Central memory CD4-positive, alpha-beta T cell (primary cell): Measurements from ENCODE around the gene MAMLD1.

ENCODE experiments used
- DNase-seq: peaks from one replicate; pipeline ENCODE4 v3.0.0; 2022

The MAMLD1 gene

DNA sequence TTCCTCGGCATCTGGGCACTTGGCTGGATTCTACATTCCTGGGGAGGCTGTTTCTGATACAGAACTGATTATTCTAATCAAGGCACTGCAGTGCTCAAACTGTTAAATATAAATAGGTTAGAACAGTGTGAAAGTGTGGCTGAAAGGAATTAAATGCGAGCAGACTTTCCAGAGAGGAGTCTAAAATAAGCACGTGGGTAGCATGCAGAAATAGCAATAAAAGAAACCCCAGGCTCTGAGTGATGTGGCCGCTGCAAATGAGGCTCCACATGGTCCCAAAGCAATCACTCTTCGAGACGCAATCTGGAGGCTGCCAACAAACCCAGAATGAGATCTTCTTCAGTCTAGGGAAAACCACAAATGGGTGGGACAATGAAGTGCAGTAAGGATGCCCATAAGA lies 174.7 kb downstream of the MAMLD1 start:
- DNase-seq, result no peak

DNA sequence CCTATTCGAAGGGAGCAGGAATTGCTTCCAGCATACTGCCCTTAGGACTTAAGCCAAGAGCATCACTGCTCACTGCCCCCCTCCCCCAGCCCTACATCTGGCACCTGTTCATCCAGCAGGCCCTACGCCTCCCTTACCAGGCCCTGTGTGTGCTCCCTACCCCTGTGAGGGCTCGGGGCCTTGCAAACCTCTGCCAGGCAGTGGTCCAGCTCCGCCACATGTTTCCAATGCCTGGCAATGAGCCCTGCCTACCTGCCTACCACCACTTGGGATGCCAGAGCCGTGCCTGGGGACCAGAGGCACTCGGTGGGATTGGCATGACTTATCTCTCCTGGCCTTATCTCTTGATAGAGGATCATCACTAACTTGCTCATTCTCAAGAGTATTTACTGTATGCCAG lies 177.8 kb downstream of the MAMLD1 start:
- DNase-seq, result no peak

DNA sequence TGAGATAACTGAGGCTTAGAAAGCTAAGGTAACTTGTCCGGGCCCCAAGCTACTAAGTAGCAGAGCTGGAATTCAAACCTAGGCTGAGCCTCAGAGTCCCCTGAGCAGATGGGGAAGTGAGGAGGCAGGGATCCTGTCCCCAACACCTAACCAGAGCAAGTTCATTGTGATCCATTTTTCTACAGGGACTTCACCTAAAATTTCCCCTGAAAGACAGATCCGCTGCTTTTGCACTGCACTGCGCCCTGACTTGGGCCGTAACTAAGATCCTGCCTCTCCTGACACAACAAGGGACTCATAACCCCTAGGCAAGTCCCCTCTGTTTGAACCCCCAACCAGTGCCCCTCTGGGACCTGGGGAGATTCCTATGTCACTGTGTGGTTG lies 179.7 kb downstream of the MAMLD1 start:
- DNase-seq, result no peak

DNA sequence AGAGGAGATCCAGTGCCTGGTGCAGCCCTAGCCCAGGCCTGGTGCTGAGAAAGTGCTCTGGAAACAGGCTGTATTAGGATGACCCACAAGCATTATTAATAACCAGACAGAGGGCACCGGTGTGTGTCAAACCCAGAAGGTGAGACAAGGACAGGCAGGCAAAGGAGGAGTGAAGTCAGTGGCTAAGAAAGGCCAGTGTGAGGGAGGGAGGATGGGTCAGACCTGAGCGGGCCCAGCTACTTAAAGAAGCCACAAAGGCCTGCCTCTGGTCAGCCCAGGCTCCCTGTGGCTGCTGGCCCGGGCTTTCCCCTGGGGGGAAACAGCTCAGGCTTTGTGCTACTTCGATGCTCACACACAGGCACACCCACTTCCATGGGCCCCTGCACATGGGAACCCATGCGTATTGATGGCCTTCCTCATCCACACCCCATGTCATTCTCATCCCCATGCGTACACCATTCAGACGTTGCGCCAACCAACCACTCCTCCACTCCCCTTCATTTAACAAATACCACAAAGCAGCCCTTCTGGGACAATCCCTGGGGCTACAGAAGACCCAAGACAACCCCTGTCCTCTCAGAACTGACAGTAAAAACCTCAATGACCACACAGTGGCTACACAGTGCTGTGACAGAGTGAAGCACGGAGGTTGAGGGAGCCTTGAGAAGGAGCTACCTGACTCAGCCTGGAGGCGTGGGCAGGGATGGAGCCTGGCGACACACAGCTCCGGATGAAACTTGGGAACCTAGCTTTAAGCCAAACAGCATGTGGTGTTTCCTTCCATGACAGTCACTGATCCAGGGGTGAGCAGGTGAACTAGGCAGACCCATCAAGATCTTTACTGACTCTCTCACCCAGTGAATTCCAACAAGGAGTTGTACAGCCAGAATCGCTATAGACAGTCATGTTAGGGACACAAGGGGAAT lies 180.4 kb downstream of the MAMLD1 start:
- DNase-seq, result no peak

DNA sequence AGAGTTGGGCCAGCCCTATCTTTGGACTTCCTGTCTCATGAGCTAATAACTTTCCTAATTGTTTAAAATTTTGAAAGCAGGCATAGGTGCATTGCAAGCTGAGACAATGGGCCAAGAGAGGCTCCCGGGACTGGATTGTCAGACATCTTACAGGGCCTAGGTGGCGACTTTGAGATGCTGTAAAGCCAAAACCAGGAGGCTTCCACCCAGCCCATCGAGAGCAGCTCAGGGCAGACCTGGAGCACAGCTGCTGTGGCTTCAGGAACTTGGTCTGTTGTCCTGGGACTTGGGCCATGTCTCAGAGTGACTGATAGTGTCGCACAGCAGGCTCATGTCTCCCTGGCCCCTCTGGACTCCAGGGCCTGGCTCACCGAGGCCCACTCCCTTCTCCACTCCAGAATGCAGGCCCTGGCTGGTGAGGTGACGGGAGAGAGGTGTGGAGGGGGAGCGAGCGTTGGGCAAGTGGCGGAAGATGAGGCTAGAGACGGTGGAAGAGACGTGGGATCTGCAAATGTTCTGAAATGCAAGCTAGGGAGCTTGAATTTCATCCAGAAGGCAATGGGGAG lies 181.2 kb downstream of the MAMLD1 start:
- no peak for DNase-seq

DNA sequence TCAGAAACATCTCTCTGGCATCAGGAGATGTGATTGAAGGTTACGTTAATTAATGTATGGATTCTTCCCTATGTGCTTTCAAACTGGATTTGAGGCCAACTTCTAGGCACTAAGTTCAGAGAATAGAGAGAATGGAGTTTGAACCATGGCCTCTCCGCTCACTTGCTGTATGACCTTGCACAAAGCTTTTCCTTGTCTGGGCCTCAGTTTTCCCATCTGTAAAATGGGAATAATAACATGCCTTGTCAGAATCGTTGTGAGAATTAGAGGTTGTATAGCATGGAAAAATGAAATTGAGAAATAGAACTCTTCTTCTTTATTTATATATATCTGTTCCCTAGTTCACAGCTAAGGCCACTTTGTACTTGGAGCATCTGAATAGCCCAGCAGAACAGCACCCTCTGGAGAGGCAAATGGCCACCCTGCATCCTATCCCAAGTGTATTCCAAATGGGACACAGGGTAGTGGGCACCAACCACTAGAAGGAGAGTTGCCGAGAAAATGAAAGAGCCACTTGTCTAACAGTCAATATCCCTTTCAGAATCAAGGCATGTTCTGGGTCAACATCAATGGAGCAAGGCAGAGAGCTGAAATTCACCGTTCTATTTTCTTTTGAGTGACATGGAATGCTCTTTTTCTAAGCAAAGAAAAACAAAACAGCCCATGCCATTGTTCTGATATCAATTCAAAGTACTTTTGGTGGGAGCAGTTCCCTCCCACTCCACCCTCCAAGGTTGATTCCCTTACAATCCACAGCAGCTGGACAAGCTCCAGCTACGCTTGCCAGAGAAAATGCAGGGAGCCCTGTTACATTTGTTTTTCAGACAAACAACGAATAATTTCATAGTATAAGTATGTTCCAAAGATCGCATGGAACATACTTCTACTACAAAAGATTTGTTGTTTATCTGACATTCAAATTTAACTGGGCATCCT lies 182.0 kb downstream of the MAMLD1 start:
- DNase-seq, result no peak

DNA sequence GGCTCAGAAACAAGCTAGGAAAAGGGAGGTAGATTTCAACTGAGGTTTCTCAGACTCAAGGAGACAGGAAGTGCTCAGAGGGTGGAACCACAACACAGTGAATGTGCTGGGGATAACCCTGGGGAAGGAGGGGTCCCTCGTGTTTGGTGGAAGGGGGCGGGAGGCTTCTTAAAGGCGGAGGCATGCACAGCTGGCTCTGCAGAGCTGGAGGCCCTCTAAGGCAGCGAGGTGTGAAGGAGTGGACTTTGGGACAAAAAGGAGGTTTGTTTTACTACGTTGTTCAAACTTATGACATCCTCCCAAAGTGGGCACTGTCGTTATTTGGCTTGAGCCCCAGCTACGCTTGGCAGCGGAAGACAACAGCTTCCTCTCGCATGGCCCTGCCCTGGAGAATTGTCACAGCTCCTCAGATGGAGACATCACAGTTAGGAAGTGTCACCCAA lies 183.6 kb downstream of the MAMLD1 start:
- DNase-seq, result peak; percentile 67

DNA sequence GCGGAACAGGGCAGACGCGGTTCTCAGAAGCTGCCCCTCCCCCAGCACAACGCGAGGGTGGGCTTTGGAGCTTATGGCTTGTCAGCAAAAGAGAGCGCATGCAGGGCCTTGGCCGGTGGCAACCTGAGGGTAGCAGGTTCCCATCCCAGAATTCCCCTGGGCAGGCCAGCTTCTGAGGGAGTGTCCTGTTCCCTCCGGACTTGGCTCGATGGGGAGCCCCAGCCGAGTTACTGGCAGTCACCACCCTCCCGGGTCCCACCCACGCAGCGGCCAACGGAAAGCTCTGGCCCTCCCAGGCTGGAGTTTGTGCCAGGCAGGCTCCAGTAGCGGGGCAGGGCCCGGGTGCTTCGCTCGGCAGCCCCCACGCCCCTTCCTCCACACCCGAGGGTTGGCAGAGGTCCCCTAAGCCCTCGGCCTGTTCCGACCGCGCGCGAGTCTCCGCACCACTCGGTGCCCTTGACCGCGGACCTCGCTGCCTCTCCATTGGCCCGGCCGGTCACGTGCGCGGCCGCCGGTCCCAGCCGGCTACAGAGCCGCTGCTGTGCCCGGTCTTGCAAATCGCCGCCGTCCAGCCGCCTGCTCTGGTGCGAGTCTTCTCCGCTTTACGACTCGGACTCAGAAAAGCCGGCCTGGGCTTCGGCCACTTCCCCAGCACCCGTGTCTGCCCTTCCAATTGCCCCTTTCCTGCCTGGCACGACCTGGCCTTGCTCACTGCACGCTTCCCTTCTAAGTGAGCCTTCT lies 184.4 kb downstream of the MAMLD1 start:
- no peak for DNase-seq

DNA sequence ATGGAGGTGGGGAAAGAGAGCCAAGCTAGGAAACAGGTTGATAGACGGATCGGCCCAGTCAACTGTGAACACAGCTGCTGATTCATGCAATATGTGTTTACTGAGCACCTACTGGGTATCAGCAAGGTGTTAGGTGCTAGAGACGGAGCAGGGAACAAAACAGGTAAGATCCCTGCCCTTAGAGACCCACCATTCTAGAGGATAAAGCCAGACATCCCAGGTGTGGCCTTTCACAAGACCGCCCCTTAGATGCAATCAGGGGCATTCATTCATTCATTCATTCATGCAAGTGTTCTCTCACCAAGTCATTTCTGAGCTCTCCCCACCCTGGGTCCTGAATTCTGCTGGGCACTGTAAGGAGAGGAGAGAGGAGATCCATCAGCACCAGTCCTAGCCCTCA lies 185.1 kb downstream of the MAMLD1 start:
- no peak for DNase-seq

DNA sequence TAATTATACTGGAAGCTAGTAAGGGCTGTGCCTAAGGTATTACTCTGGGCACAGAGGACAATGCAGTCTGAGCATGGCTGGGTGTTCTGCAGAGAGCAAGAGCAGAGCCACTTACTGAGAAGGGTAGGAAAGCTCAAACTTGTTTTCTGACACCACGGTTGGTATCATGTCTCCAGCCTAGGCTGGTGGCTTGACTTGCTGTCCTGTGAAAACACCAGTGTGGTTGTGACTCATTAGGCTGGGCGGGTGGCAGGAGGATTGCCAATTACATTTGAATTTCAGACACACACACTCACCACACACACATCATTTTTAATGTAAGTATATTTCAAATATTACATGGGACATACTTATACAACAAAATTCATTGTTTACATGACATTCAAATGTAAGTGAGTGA lies 185.6 kb downstream of the MAMLD1 start:
- DNase-seq, result no peak

DNA sequence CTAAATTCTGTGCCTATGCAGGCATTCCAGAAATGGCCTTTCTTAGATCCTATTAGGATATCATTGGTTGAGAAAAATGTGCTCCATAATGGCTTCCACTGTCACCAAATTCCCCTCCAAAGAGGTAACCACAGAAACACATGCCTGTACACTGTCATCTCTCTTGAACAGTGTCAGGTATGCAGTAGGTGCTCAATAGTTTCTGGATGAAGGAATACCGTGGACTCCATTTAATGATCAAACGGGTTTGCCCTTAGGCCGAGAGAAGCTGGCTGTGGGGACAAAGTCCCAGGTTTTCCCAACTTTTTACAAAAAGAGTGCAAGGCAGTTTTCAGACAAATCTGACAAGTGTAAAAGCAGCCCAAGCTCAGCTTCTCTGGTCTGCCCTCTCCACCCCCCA lies 188.8 kb downstream of the MAMLD1 start:
- no peak for DNase-seq

DNA sequence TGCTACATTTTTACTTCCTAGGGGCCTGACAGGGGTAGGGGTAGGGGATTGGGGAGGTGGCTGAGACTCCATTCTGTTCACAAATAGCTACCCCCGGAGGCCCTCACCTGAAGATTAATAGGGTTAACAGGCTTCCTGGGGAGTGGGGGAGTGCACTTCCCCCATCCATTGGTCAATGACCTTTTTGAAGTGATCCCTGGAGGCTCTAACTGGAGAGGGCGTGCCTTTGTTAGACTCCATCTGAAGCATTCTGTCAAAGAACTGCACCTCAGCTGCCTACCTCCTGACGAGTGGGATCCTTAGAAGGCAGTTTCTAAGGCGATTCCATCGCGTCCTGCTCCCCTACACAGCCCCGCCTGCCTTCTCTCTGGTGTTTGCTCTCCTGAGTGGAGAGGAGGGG lies 195.3 kb downstream of the MAMLD1 start:
- no peak for DNase-seq
